Transverse colon (tissue), 4 donors: Measurements from ENCODE around the gene TGFBR3L. TPM values are rescaled to one million over a fixed set of nuclear protein-coding genes. Genes with fewer than 3 reads are reported as not detected.
A peak's percentile ranks its signal among the peaks of the same experiment; 100 is the strongest.

Source experiments
- DNase-seq: peaks from one replicate; pipeline ENCODE4 v3.0.0-alpha.2; 2019
- H3K27ac ChIP-seq, 4 donors: fragments of 200-600 bp; sonication (generic); 2 replicates each; pipeline ENCODE4 v1.5.1; 2016 to 2018; ENCODE audit warnings: inconsistent platforms in 4 of 4
- H3K27me3 ChIP-seq: fragments of 200-600 bp; sonication (generic); 2 replicates; pipeline ENCODE4 v1.5.1; 2017; ENCODE audit warnings: inconsistent platforms
- H3K36me3 ChIP-seq, 4 donors: fragments of 200-600 bp; sonication (generic); 2 replicates each; pipeline ENCODE4 v1.5.1; 2017 to 2019; ENCODE audit warnings: inconsistent platforms in 4 of 4
- H3K4me1 ChIP-seq, 4 donors: fragments of 200-600 bp; sonication (generic); 2 replicates each; pipeline ENCODE4 v1.5.1; 2017 to 2020; ENCODE audit warnings: inconsistent platforms in 4 of 4
- H3K4me3 ChIP-seq, 4 donors: fragments of 200-600 bp; sonication (generic); 1 replicate in 1 of 4; 2 replicates in 3 of 4; pipeline versions ENCODE4 v1.5.1 to v1.6.1; 2017 to 2019; ENCODE audit warnings: inconsistent platforms in 4 of 4
- H3K9me3 ChIP-seq, 2 donors: fragments of 200-600 bp; sonication (generic); 2 replicates each; pipeline ENCODE4 v1.5.1; 2017 to 2019; ENCODE audit warnings: inconsistent platforms in 2 of 2
- CTCF ChIP-seq, 5 experiments: fragments of 200-600 bp in 3 of 5; fragments of 450-650 bp in 2 of 5; sonication (generic) in 3 of 5; IDR thresholded peaks; 1 replicate in 2 of 5; 2 replicates in 3 of 5; pipeline ENCODE4 v1.5.1; 2016 to 2017; ENCODE audit warnings: antibody characterized with exemption in 5 of 5, inconsistent platforms in 3 of 5, mild to moderate bottlenecking in 2 of 5, moderate library complexity in 1 of 5
- EP300 ChIP-seq: sonication (generic); formaldehyde crosslinking; IDR thresholded peaks from one replicate; pipeline ENCODE4 v1.6.1; 2017; ENCODE audit warnings: antibody characterized with exemption, low read depth
- POLR2A ChIP-seq: fragments of 450-650 bp; IDR thresholded peaks from one replicate; pipeline ENCODE4 v1.6.1; 2016; ENCODE audit warnings: antibody characterized with exemption, mild to moderate bottlenecking, moderate library complexity
- POLR2AphosphoS5 ChIP-seq, 3 donors: sonication (generic); formaldehyde crosslinking; IDR thresholded peaks; one replicate each; pipeline ENCODE4 v1.6.1; 2016; ENCODE audit warnings: antibody characterized with exemption in 3 of 3
- WGBS, 2 donors: methylation state at CpG; one replicate each; pipeline ENCODE4 v1.1.5; 2018; ENCODE audit warnings: low coverage in 1 of 2; 5-methylcytosine and 5-hydroxymethylcytosine counted together
- in situ Hi-C, 4 donors: fragments of 200-750 bp; cut with MboI; loops; one replicate each; pipeline versions ENCODE4 v1.15.0 to v1.15.1; 2017; ENCODE audit warnings: low sequenced_read_pairs in 3 of 4, low pct_ligation_motif_present in 1 of 4, low pct_unique_long_range_greater_than_20kb in 1 of 4
- intact Hi-C: fragments of 100-400 bp; cut with DNase I; formaldehyde crosslinking; loops from one replicate; pipeline ENCODE4 v1.15.1; 2023; ENCODE audit warnings: low total_unique reads
- total RNA-seq, 4 donors: library from RNA; depleted of rRNA; stranded (reverse); fragments of >200 nt; gene quantifications; one replicate each; pipeline ENCODE4 v1.1.0, GENCODE V29; 2016

TGFBR3L gene
- total RNA-seq, 4 donors from 2014 or later: 1.4 TPM; not detected in 3

DNA sequence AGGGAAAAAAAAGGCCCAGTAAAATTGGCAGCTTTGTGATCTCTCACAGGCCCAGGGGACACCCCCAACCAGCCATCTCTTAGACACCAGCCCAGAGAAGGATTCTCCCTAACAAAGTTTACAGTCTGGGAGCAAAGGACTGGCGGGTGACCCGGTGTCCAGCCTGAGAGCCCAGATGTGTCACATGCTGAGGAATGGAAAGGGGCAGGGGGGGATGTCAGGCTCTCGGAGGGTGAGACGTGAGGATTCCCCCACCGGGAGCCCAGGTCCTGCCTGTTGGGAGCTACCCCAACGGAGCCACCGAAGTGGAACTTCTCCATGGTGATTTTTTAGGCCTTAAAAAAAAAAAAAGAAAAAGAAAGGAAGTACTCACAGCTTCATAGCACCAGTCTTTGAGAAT, 16.1 kb downstream of the TGFBR3L start:
- peak overlapping the region; percentile 44 to 91 (median 83) for H3K27ac ChIP-seq
- intact Hi-C loops: loop anchor here (10.0 kb wide), 1 partner anchor 74 kb away; the partner anchor contains the start of gene ELAVL1
- TF ChIP-seq POLR2A: no peak
- TF ChIP-seq POLR2AphosphoS5 (IDR thresholded peaks at IDR 0.05): no peak
- TF ChIP-seq CTCF (IDR thresholded peaks at IDR 0.05): no peak
- TF ChIP-seq EP300: no peak
- in situ Hi-C loops: no loop called here
- H3K27me3 ChIP-seq: no peaks in the 10 kb centered on the region
- DNase-seq: no peak
- H3K36me3 ChIP-seq: peaks cover 0 to 39% (median 19%) of the 10 kb centered on the region in 4 donors
- H3K4me3 ChIP-seq: no peak overlapping the region
- peaks cover 22 to 38% (median 30%) of the 10 kb centered on the region in 4 donors for H3K4me1 ChIP-seq
- H3K9me3 ChIP-seq: no peaks in the 10 kb centered on the region
- 80 to 89% methylated on average over 7 of the region's 7 CpGs for WGBS, 2 donors

GRCh38 chr19:7931221-7932061, 16.8 kb downstream of the TGFBR3L start:
- H3K27me3 ChIP-seq: no peaks in the 10 kb centered on the region
- peaks cover 0 to 46% (median 21%) of the 10 kb centered on the region in 4 donors for H3K36me3 ChIP-seq
- TF ChIP-seq POLR2AphosphoS5 (IDR thresholded peaks at IDR 0.05) (no peak), EP300 (no peak), POLR2A (no peak), CTCF (IDR thresholded peaks at IDR 0.05) (no peak)
- intact Hi-C loops: loop anchor here (10.0 kb wide), 1 partner anchor 73 kb away; the partner anchor contains the start of gene ELAVL1
- H3K4me1 ChIP-seq: peaks cover 18 to 34% (median 26%) of the 10 kb centered on the region in 4 donors
- no peaks in the 10 kb centered on the region for H3K9me3 ChIP-seq
- in situ Hi-C loops: no loop called here
- no peak for DNase-seq
- no peak overlapping the region for H3K4me3 ChIP-seq
- 70 to 85% methylated on average over 2 to 31 of the region's 36 CpGs for WGBS, 2 donors
- peak overlapping the region; percentile 44 to 91 (median 83) for H3K27ac ChIP-seq

DNA sequence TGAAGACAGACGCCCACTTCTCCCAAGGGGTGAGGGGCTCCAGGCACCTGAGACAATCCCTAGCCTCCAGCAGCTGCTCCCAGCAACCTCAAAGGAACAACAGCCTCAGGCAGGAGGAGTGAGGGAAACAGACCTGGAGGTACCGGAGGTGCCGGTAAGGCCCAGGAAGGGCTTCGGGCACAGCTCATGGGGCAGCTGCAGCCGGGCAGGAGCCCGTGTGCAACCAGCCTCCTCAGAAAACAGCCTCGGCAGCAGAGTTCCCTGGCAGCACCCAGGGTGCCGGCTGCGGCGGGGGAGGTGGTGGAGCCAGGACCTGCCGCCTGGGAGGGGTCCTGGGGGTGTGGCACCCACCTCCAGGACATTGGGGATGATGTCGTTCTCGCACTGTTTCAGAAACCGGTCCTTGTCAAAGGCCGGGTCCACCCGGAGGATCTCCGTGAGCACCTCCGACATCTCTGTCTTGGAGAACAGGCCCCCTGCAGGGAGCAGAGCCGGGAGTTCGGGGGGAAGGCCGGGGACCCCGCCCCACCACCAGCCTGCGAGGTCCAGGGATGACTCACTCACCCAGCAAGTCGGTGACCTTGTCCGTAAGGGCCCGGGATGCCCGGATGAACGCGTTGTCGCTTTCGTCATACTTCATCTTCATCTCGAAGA, 17.8 kb downstream of the TGFBR3L start:
- Histone ChIP-seq H3K4me1 (peaks cover 14 to 24% (median 19%) of the 10 kb centered on the region in 4 donors), H3K27me3 (no peaks in the 10 kb centered on the region), H3K27ac (peak overlapping the region in 3 of 4 donors; percentile 80 to 91 (median 86)), H3K36me3 (peaks cover 0 to 55% (median 26%) of the 10 kb centered on the region in 4 donors), H3K9me3 (no peaks in the 10 kb centered on the region), H3K4me3 (no peak overlapping the region)
- WGBS, 2 donors: 90% methylated on average over 32 of the region's 32 CpGs; no CpG with 5 or more reads in 1 of the 2 donors
- TF ChIP-seq EP300 (no peak), POLR2A (no peak), CTCF (IDR thresholded peaks at IDR 0.05) (no peak), POLR2AphosphoS5 (IDR thresholded peaks at IDR 0.05) (no peak)
- in situ Hi-C loops (no loop called here), intact Hi-C loops (loop anchor here (10.0 kb wide), 1 partner anchor 72 kb away; the partner anchor contains the start of gene ELAVL1)
- no peak for DNase-seq

GRCh38 chr19:7932930-7933300, 18.3 kb downstream of the TGFBR3L start:
- intact Hi-C loops: loop anchor here (10.0 kb wide), 1 partner anchor 72 kb away; the partner anchor contains the start of gene ELAVL1
- DNase-seq: no peak
- no peak for TF ChIP-seq POLR2A
- no peak for TF ChIP-seq CTCF (IDR thresholded peaks at IDR 0.05)
- TF ChIP-seq EP300: no peak
- no peak for TF ChIP-seq POLR2AphosphoS5 (IDR thresholded peaks at IDR 0.05)
- WGBS, 2 donors: 92% methylated on average over 10 of the region's 10 CpGs; no CpG with 5 or more reads in 1 of the 2 donors
- Histone ChIP-seq H3K4me1 (peaks cover 9 to 19% (median 14%) of the 10 kb centered on the region in 4 donors), H3K27me3 (no peaks in the 10 kb centered on the region), H3K27ac (no peak overlapping the region), H3K9me3 (no peaks in the 10 kb centered on the region), H3K36me3 (peaks cover 0 to 60% (median 29%) of the 10 kb centered on the region in 4 donors), H3K4me3 (no peak overlapping the region)
- in situ Hi-C loops: no loop called here
